GM12878 (cell line): ENCODE results near the gene TMEM167B. TPM values are rescaled to one million over a fixed set of nuclear protein-coding genes. Genes with fewer than 3 reads are reported as not detected.

ENCODE experiments used
- ATAC-seq: fragments of 200-7000 bp; cut with Tn5 transposase; 3 replicates; pipeline ENCODE4 v1.9.1; 2020; ENCODE audit warnings: mild to moderate bottlenecking, moderate library complexity
- BruUV-seq: library from RNA; stranded (reverse); fragments of 400-500 nt; replicated peaks from 2 replicates; lab custom pipeline; 2021; lab: Mats Ljungman, UMichigan
- CTCF ChIA-PET: fragments of 300-600 bp; sonication (Branson Sonifier 250); formaldehyde crosslinking; extraction: SDS; loops from one replicate; lab custom pipeline; 2021; ENCODE audit warnings: inconsistent platforms; lab: Yijun Ruan, JAX
- POLR2A ChIA-PET: fragments of 350-600 bp; formaldehyde crosslinking; extraction: SDS; loops from one replicate; lab custom pipeline; 2021; ENCODE audit warnings: inconsistent platforms; lab: Charles Lee
- RAD21 ChIA-PET: fragments of 300-600 bp; sonication (Branson Sonifier 250); formaldehyde crosslinking; loops from one replicate; lab custom pipeline; 2023; ENCODE audit warnings: antibody characterized with exemption; ENCODE audit not compliant: unreplicated experiment; lab: Charles Lee
- SMC1A ChIA-PET: fragments of 300-600 bp; sonication (Branson Sonifier 250); formaldehyde crosslinking; loops from one replicate; lab custom pipeline; 2023; ENCODE audit not compliant: unreplicated experiment, uncharacterized antibody; lab: Charles Lee
- DNase-seq: peaks from one replicate; pipeline ENCODE4 v3.0.0-alpha.2; 2011; ENCODE audit warnings: low read depth, low spot score
- FAIRE-seq: peaks from 3 replicates; lab custom pipeline; 2011; peaks lifted over from hg19 to GRCh38; lab: Jason Lieb, UNC
- H2AFZ ChIP-seq: 2 replicates; pipeline ENCODE4 v1.6.0; 2011; ENCODE audit warnings: low read depth, low read length, control low read depth; ENCODE audit not compliant: control insufficient read depth
- H3K27ac ChIP-seq: 2 replicates; pipeline ENCODE4 v1.5.1; 2011; ENCODE audit warnings: control low read depth; ENCODE audit not compliant: control insufficient read depth, insufficient read depth
- H3K27me3 ChIP-seq, 2 experiments: replicated peaks in 1 of 2; 2 replicates each; pipeline versions ENCODE4 v1.6.0 to v1.6.1; 2011; ENCODE audit warnings: low read length in 1 of 2; ENCODE audit not compliant: control insufficient read depth in 2 of 2, insufficient read depth in 2 of 2
- H3K36me3 ChIP-seq, 2 experiments: 2 replicates each; pipeline ENCODE4 v1.5.1; 2011; ENCODE audit warnings: low read length in 1 of 2; ENCODE audit not compliant: control insufficient read depth in 2 of 2, insufficient read depth in 2 of 2
- H3K4me1 ChIP-seq: 2 replicates; pipeline ENCODE4 v1.6.1; 2011; ENCODE audit warnings: mild to moderate bottlenecking, low read length, moderate library complexity, mixed read lengths; ENCODE audit not compliant: control insufficient read depth, insufficient read depth
- H3K4me2 ChIP-seq: 2 replicates; pipeline ENCODE4 v1.6.0; 2011; ENCODE audit warnings: control low read depth; ENCODE audit not compliant: control insufficient read depth, insufficient read depth
- H3K4me3 ChIP-seq: fragments of 200-600 bp; sonication (generic); 2 replicates; pipeline ENCODE4 v1.5.1; 2016
- H3K79me2 ChIP-seq: 2 replicates; pipeline ENCODE4 v1.6.0; 2011; ENCODE audit warnings: low read length; ENCODE audit not compliant: control insufficient read depth, insufficient read depth
- H3K9ac ChIP-seq: 2 replicates; pipeline ENCODE4 v1.8.0; 2011; ENCODE audit warnings: low read length, control low read depth, mixed read lengths; ENCODE audit not compliant: control insufficient read depth, insufficient read depth
- H3K9me3 ChIP-seq: replicated peaks from 3 replicates; pipeline ENCODE4 v1.5.1; 2011; ENCODE audit warnings: mild to moderate bottlenecking, low read length; ENCODE audit not compliant: control insufficient read depth, insufficient read depth
- H4K20me1 ChIP-seq: 2 replicates; pipeline ENCODE4 v1.6.0; 2011; ENCODE audit not compliant: control insufficient read depth, insufficient read depth
- CBFB ChIP-seq: IDR thresholded peaks from 2 replicates; pipeline ENCODE4 v1.6.1; 2016; ENCODE audit warnings: antibody characterized with exemption, low read depth
- GATAD2B ChIP-seq: fragments of 450-650 bp; conservative IDR thresholded peaks from 2 replicates; pipeline ENCODE4 v1.6.1; 2017; ENCODE audit warnings: low read depth, mild to moderate bottlenecking, moderate library complexity
- HCFC1 ChIP-seq: fragments of 150-350 bp; IDR thresholded peaks from 2 replicates; pipeline ENCODE4 v1.6.1; 2014; ENCODE audit warnings: low read length
- IKZF2 ChIP-seq, 2 experiments: fragments of 450-650 bp; IDR thresholded peaks; 2 replicates each; pipeline ENCODE4 v1.6.1; 2017; ENCODE audit warnings: mild to moderate bottlenecking in 2 of 2, moderate library complexity in 2 of 2
- JUNB ChIP-seq: IDR thresholded peaks from 2 replicates; pipeline ENCODE4 v1.6.1; 2016; ENCODE audit warnings: antibody characterized with exemption, mild to moderate bottlenecking
- KLF5 ChIP-seq: fragments of 450-650 bp; IDR thresholded peaks from 2 replicates; pipeline ENCODE4 v1.6.1; 2014; ENCODE audit warnings: mild to moderate bottlenecking; ENCODE audit not compliant: partially characterized antibody
- MYB ChIP-seq: fragments of 150-350 bp; IDR thresholded peaks from 2 replicates; pipeline ENCODE4 v1.6.1; 2014; ENCODE audit warnings: mild to moderate bottlenecking, low read depth, low read length, borderline replicate concordance
- RELB ChIP-seq: fragments of 450-650 bp; IDR thresholded peaks from 2 replicates; pipeline ENCODE4 v1.6.1; 2017; ENCODE audit warnings: low read depth, mild to moderate bottlenecking, moderate library complexity
- SUPT20H ChIP-seq: IDR thresholded peaks from 2 replicates; pipeline ENCODE4 v1.6.1; 2011; ENCODE audit warnings: low read depth, mild to moderate bottlenecking, low read length, moderate library complexity, borderline replicate concordance; ENCODE audit not compliant: control insufficient read depth
- TCF12 ChIP-seq: IDR thresholded peaks from 2 replicates; pipeline ENCODE4 v1.6.1; 2011; ENCODE audit warnings: low read depth, mild to moderate bottlenecking, low read length
- ZNF687 ChIP-seq: fragments of 450-650 bp; IDR thresholded peaks from 2 replicates; pipeline ENCODE4 v1.6.1; 2017; ENCODE audit warnings: mild to moderate bottlenecking, moderate library complexity
- WGBS: methylation state at CpG from one replicate; pipeline ENCODE4 v1.1.6; 2016; ENCODE audit warnings: low lambda C conversion rate; ENCODE audit not compliant: insufficient replicate concordance, insufficient coverage; ENCODE audit errors: missing lambda C conversion rate; 5-methylcytosine and 5-hydroxymethylcytosine counted together
- in situ Hi-C: fragments of 300-500 bp; cut with MboI; formaldehyde crosslinking; loops from 9 replicates; pipeline ENCODE4 v1.14.3; 2018; ENCODE audit warnings: mixed read lengths
- intact Hi-C: fragments of 100-400 bp; cut with micrococcal nuclease; formaldehyde crosslinking; loops from one replicate; pipeline ENCODE4 v1.14.2; 2022; ENCODE audit not compliant: unreplicated experiment
- polyA plus RNA-seq, 11 experiments: library from polyadenylated mRNA; depleted of rRNA in 4 of 11; unstranded in 6 of 11; stranded (reverse) in 5 of 11; fragments of >200 nt; fragmentation: Nextera tagmentation in 4 of 11; fragmentation: Illumina TruSeq in 1 of 11; extraction: Ambion mirVana in 4 of 11; extraction: Trizol in 1 of 11; gene quantifications; 1 replicate in 1 of 11; 2 replicates in 10 of 11; pipeline versions ENCODE4 v1.2.1 to v1.2.3, GENCODE V29; 2011 to 2016; ENCODE audit warnings: inconsistent platforms in 2 of 11, missing spikeins in 2 of 11, low read depth in 1 of 11
- total RNA-seq, 4 experiments: library from RNA; depleted of rRNA in 3 of 4; stranded (reverse); fragments of >200 nt in 3 of 4; fragmentation: Illumina TruSeq in 1 of 4; extraction: Trizol in 1 of 4; gene quantifications; 2 replicates each; pipeline versions ENCODE4 v1.2.1 to v1.2.3, GENCODE V29; 2013 to 2021
- TF ChIP-seq, protein P1 (sequence below): IDR thresholded peaks from 2 replicates; pipeline ENCODE4 v1.6.1; 2011; ENCODE audit warnings: borderline replicate concordance, low read depth, mild to moderate bottlenecking, moderate library complexity, mixed read lengths, low read length; ENCODE audit not compliant: insufficient read depth; ENCODE audit errors: extremely low read length
- TF ChIP-seq, protein P2 (sequence below): IDR thresholded peaks from 2 replicates; pipeline ENCODE4 v1.6.1; 2012; ENCODE audit warnings: mild to moderate bottlenecking, low read depth, low read length

The TMEM167B gene
- total and polyA plus RNA-seq, 10 of the 15 experiments (the other 5 are each of a cell fraction or from before 2014, with no cell fraction given), result 15.6 to 26.1 (median 21.1) TPM

DNA sequence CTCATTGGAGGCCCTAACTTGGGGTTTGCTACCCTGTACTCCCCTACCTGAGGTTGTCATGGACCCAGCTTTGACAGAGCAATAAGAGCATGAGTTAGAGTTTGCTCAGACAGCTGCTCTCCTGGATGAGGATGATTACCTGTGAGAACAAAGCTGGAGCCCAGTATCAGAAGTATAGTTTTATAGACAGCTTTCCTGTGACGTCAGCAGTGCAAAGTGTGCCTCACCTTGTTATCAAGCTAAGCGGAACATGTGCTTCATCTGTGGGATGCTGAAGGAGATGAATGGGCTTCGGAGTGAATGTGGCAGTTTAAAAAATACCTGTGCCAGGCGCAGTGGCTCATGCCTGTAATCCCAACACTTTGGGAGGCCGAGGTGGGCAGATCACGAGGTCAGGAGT lies 43.2 kb upstream of the TMEM167B start:
- no peak overlapping the region for H3K4me2 ChIP-seq
- no peaks in the 10 kb centered on the region for H3K79me2 ChIP-seq
- no peaks in the 10 kb centered on the region for H3K9me3 ChIP-seq
- 50% methylated on average over 6 of the region's 6 CpGs for WGBS
- H3K4me3 ChIP-seq, result no peak overlapping the region
- no peaks in the 10 kb centered on the region for H3K4me1 ChIP-seq
- ChIA-PET SMC1A (no interaction called here), POLR2A (no interaction called here), RAD21 (no interaction called here), CTCF (interaction anchor here (0.9 kb wide), 1 partner anchor 150 kb away, joined by 3 read pairs; no protein-coding TSS in a partner anchor)
- no peak overlapping the region for H3K9ac ChIP-seq
- no TSS peak for BruUV-seq
- intact Hi-C loops, result no loop called here
- FAIRE-seq (no peak), DNase-seq (no peak), ATAC-seq (no peak)
- no peaks in the 10 kb centered on the region for H3K27me3 ChIP-seq
- H4K20me1 ChIP-seq, result no peaks in the 10 kb centered on the region
- no peaks in the 10 kb centered on the region for H3K36me3 ChIP-seq
- no peak overlapping the region for H3K27ac ChIP-seq
- in situ Hi-C loops, result no loop called here
- H2AFZ ChIP-seq, result no peak overlapping the region
- TF ChIP-seq SUPT20H (no peak), MYB (no peak), TCF12 (no peak), IKZF2 (IDR thresholded peaks at IDR 0.05) (no peak), GATAD2B (no peak), JUNB (no peak), CBFB (no peak), ZNF687 (no peak), HCFC1 (no peak), RELB (no peak), KLF5 (no peak)
- TF ChIP-seq, protein P1, sequence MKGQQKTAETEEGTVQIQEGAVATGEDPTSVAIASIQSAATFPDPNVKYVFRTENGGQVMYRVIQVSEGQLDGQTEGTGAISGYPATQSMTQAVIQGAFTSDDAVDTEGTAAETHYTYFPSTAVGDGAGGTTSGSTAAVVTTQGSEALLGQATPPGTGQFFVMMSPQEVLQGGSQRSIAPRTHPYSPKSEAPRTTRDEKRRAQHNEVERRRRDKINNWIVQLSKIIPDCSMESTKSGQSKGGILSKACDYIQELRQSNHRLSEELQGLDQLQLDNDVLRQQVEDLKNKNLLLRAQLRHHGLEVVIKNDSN, result no peak
- TF ChIP-seq, protein P2, sequence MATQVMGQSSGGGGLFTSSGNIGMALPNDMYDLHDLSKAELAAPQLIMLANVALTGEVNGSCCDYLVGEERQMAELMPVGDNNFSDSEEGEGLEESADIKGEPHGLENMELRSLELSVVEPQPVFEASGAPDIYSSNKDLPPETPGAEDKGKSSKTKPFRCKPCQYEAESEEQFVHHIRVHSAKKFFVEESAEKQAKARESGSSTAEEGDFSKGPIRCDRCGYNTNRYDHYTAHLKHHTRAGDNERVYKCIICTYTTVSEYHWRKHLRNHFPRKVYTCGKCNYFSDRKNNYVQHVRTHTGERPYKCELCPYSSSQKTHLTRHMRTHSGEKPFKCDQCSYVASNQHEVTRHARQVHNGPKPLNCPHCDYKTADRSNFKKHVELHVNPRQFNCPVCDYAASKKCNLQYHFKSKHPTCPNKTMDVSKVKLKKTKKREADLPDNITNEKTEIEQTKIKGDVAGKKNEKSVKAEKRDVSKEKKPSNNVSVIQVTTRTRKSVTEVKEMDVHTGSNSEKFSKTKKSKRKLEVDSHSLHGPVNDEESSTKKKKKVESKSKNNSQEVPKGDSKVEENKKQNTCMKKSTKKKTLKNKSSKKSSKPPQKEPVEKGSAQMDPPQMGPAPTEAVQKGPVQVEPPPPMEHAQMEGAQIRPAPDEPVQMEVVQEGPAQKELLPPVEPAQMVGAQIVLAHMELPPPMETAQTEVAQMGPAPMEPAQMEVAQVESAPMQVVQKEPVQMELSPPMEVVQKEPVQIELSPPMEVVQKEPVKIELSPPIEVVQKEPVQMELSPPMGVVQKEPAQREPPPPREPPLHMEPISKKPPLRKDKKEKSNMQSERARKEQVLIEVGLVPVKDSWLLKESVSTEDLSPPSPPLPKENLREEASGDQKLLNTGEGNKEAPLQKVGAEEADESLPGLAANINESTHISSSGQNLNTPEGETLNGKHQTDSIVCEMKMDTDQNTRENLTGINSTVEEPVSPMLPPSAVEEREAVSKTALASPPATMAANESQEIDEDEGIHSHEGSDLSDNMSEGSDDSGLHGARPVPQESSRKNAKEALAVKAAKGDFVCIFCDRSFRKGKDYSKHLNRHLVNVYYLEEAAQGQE, result no peak
